HCT116 (cell line): Measurements from ENCODE around the gene NRP1. TPM values are rescaled to one million over a fixed set of nuclear protein-coding genes. Genes with fewer than 3 reads are reported as not detected.

Source experiments
- ATAC-seq: fragments of 200-7000 bp; cut with Tn5 transposase; 2 replicates; pipeline ENCODE4 v1.9.1; 2020; ENCODE audit warnings: mild to moderate bottlenecking, moderate library complexity
- BruUV-seq: library from RNA; stranded (reverse); fragments of 400-500 nt; replicated peaks from 2 replicates; lab custom pipeline; 2021; lab: Mats Ljungman, UMichigan
- CTCF ChIA-PET: fragments of 300-600 bp; sonication (Branson Sonifier 250); formaldehyde crosslinking; loops from one replicate; lab custom pipeline; 2021; ENCODE audit warnings: antibody characterized with exemption; lab: Charles Lee
- POLR2A ChIA-PET: fragments of 300-600, 350-600 bp; sonication (Branson Sonifier 250); formaldehyde crosslinking; loops from one replicate; lab custom pipeline; 2021; ENCODE audit warnings: antibody characterized with exemption; lab: Charles Lee
- RAD21 ChIA-PET, 2 experiments: fragments of 300-600 bp; sonication (Branson Sonifier 250); formaldehyde crosslinking; loops; one replicate each; lab custom pipeline; 2023; ENCODE audit warnings: low total read pairs in 2 of 2; ENCODE audit not compliant: uncharacterized antibody in 2 of 2, unreplicated experiment in 2 of 2, low non-redundant PET in 1 of 2; lab: Charles Lee
- DNase-seq: peaks from one replicate; pipeline ENCODE4 v3.0.0-alpha.2; 2010; ENCODE audit warnings: low read depth, low spot score
- H2AFZ ChIP-seq: fragments of 200-600 bp; shearing (Covaris generic), sonication (generic); 2 replicates; pipeline ENCODE4 v1.6.1; 2017; ENCODE audit warnings: low read depth, mixed run types, mixed read lengths, antibody characterized with exemption, low read length; ENCODE audit not compliant: poor library complexity, severe bottlenecking
- H3K27ac ChIP-seq: 2 replicates; pipeline ENCODE4 v1.5.1; 2012; ENCODE audit warnings: low read depth, low read length
- H3K27me3 ChIP-seq: fragments of 200-600 bp; sonication (generic); 2 replicates; pipeline ENCODE4 v1.6.1; 2016; ENCODE audit warnings: mixed run types, low read length, mixed read lengths; ENCODE audit not compliant: insufficient read depth
- H3K36me3 ChIP-seq, 2 experiments: fragments of 200-500 bp in 1 of 2; fragments of 200-600 bp in 1 of 2; sonication (Bioruptor generic) in 1 of 2; sonication (generic) in 1 of 2; 2 replicates each; pipeline versions ENCODE4 v1.5.1 to v1.6.1; 2014 to 2016; ENCODE audit warnings: low read length in 2 of 2, inconsistent platforms in 1 of 2, mixed read lengths in 1 of 2, mixed run types in 1 of 2; ENCODE audit not compliant: insufficient read depth in 2 of 2, control insufficient read depth in 1 of 2
- H3K4me1 ChIP-seq, 2 experiments: fragments of 200-600 bp in 1 of 2; sonication (generic) in 1 of 2; 2 replicates each; pipeline versions ENCODE4 v1.5.1 to v1.6.1; 2012 to 2017; ENCODE audit warnings: low read length in 2 of 2, inconsistent platforms in 1 of 2, mild to moderate bottlenecking in 1 of 2, mixed read lengths in 1 of 2, mixed run types in 1 of 2, moderate library complexity in 1 of 2; ENCODE audit not compliant: insufficient read depth in 2 of 2, control insufficient read depth in 1 of 2
- H3K4me2 ChIP-seq: fragments of 200-600 bp; sonication (generic); 2 replicates; pipeline ENCODE4 v1.6.1; 2017; ENCODE audit warnings: mixed run types, low read length, mixed read lengths
- H3K4me3 ChIP-seq, 2 experiments: fragments of 200-600 bp in 1 of 2; sonication (generic) in 1 of 2; replicated peaks in 1 of 2; 2 replicates each; pipeline ENCODE4 v1.5.1; 2011 to 2016; ENCODE audit warnings: low read length in 2 of 2, control low read depth in 1 of 2, low read depth in 1 of 2, mild to moderate bottlenecking in 1 of 2, mixed read lengths in 1 of 2, mixed run types in 1 of 2
- H3K79me2 ChIP-seq: fragments of 200-600 bp; sonication (generic); 2 replicates; pipeline ENCODE4 v1.6.1; 2017; ENCODE audit warnings: mild to moderate bottlenecking, mixed run types, low read length, moderate library complexity, mixed read lengths; ENCODE audit not compliant: insufficient read depth
- H3K9ac ChIP-seq: fragments of 200-600 bp; sonication (generic); 2 replicates; pipeline ENCODE4 v1.6.1; 2016; ENCODE audit warnings: low read length, mixed read lengths
- H3K9me2 ChIP-seq: fragments of 200-600 bp; sonication (generic), shearing (Covaris generic); 2 replicates; pipeline ENCODE4 v1.6.1; 2017; ENCODE audit warnings: mixed run types, mild to moderate bottlenecking, moderate library complexity; ENCODE audit not compliant: insufficient read depth
- H3K9me3 ChIP-seq, 2 experiments: fragments of 200-500 bp in 1 of 2; fragments of 200-600 bp in 1 of 2; sonication (Bioruptor generic) in 1 of 2; sonication (generic) in 1 of 2; 2 replicates each; pipeline ENCODE4 v1.6.1; 2014 to 2017; ENCODE audit warnings: low read length in 2 of 2, mixed read lengths in 2 of 2, inconsistent platforms in 1 of 2, low read depth in 1 of 2, mild to moderate bottlenecking in 1 of 2, mixed run types in 1 of 2, moderate library complexity in 1 of 2; ENCODE audit not compliant: control insufficient read depth in 1 of 2, insufficient read depth in 1 of 2
- H4K20me1 ChIP-seq: fragments of 200-600 bp; sonication (generic), shearing (Covaris generic); 2 replicates; pipeline ENCODE4 v1.6.1; 2017; ENCODE audit warnings: mixed run types, mild to moderate bottlenecking, moderate library complexity; ENCODE audit not compliant: insufficient read depth
- ATF3 ChIP-seq: IDR thresholded peaks from 2 replicates; pipeline ENCODE4 v1.6.1; 2012
- CBX3 ChIP-seq: IDR thresholded peaks from 2 replicates; pipeline ENCODE4 v1.6.1; 2012; ENCODE audit warnings: low read depth
- EZH2 ChIP-seq: fragments of 200-600 bp; sonication (generic); IDR thresholded peaks from 2 replicates; pipeline ENCODE4 v1.6.1; 2017; ENCODE audit warnings: antibody characterized with exemption, mixed run types
- EZH2phosphoT487 ChIP-seq: fragments of 200-600 bp; IDR thresholded peaks from 2 replicates; pipeline ENCODE4 v1.6.1; 2018; ENCODE audit warnings: antibody characterized with exemption, borderline replicate concordance
- FOSL1 ChIP-seq: IDR thresholded peaks from 2 replicates; pipeline ENCODE4 v1.6.1; 2012; ENCODE audit warnings: low read depth
- MAX ChIP-seq: IDR thresholded peaks from 2 replicates; pipeline ENCODE4 v1.6.1; 2012
- SIN3A ChIP-seq: IDR thresholded peaks from 2 replicates; pipeline ENCODE4 v1.6.1; 2012; ENCODE audit warnings: low read depth
- TCF7L2 ChIP-seq: IDR thresholded peaks from 2 replicates; pipeline ENCODE4 v1.7.0; 2011; ENCODE audit warnings: borderline replicate concordance, inconsistent platforms; ENCODE audit not compliant: insufficient read depth, insufficient read length; ENCODE audit errors: extremely low read depth
- YY1 ChIP-seq: IDR thresholded peaks from 2 replicates; pipeline ENCODE4 v1.6.1; 2011; ENCODE audit warnings: low read length, low read depth, moderate library complexity, mild to moderate bottlenecking; ENCODE audit not compliant: insufficient replicate concordance; ENCODE audit errors: extremely low read depth
- ZFX ChIP-seq: fragments of 450-650 bp; IDR thresholded peaks from 2 replicates; pipeline ENCODE4 v1.6.1; 2017
- intact Hi-C: fragments of 100-400 bp; cut with micrococcal nuclease; formaldehyde crosslinking; loops from 2 replicates; pipeline ENCODE4 v1.10.0; 2022
- total RNA-seq: library from RNA; stranded (reverse); gene quantifications from one replicate; pipeline ENCODE4 v1.2.1, GENCODE V29; 2021; ENCODE audit not compliant: unreplicated experiment

The NRP1 gene
- total RNA-seq, 1 experiment from 2014 or later: 3.8 TPM

- intact Hi-C loops: no loop called here
- POLR2A ChIA-PET: no interaction called here
Measured at GRCh38 chr10:33277135-33277536, 57.3 kb downstream of the NRP1 start.

GRCh38 chr10:33276282-33276923 is 58.1 kb downstream of the NRP1 start:
- H3K27me3 ChIP-seq: no peaks in the 10 kb centered on the region
- H3K36me3 ChIP-seq: no peaks in the 10 kb centered on the region
- H3K4me1 ChIP-seq: peaks cover 8 to 9% of the 10 kb centered on the region in 2 experiments; a peak in 3 of 4 replicates
- H4K20me1 ChIP-seq: no peaks in the 10 kb centered on the region
- H3K9me2 ChIP-seq: no peaks in the 10 kb centered on the region
- no TSS peak for BruUV-seq
- ATAC-seq (no peak), DNase-seq (no peak)
- no peak overlapping the region for H3K9ac ChIP-seq
- H3K79me2 ChIP-seq: no peaks in the 10 kb centered on the region
- no peak overlapping the region for H3K27ac ChIP-seq
- ChIA-PET RAD21 (no interaction called here), POLR2A (no interaction called here), CTCF (interaction anchor here (1.1 kb wide), 1 partner anchor 15 kb away, joined by 3 read pairs; no protein-coding TSS in a partner anchor)
- intact Hi-C loops: no loop called here
- no peak overlapping the region for H3K4me3 ChIP-seq
- no peaks in the 10 kb centered on the region for H3K9me3 ChIP-seq
- no peak for TF ChIP-seq CBX3
- TF ChIP-seq, all 23 proteins: peak for 0
- H2AFZ ChIP-seq: no peak overlapping the region
- H3K4me2 ChIP-seq: no peak overlapping the region

More at GRCh38 chr10:33277135-33277536, 57.3 kb downstream of the NRP1 start:
- Histone ChIP-seq H2AFZ (no peak overlapping the region), H3K27me3 (no peaks in the 10 kb centered on the region), H3K4me3 (no peak overlapping the region), H4K20me1 (no peaks in the 10 kb centered on the region), H3K79me2 (no peaks in the 10 kb centered on the region), H3K36me3 (no peaks in the 10 kb centered on the region), H3K27ac (no peak overlapping the region), H3K9ac (no peak overlapping the region), H3K9me3 (no peaks in the 10 kb centered on the region), H3K4me1 (peaks cover 8 to 9% of the 10 kb centered on the region in 2 experiments; a peak in 3 of 4 replicates)
- no peak for DNase-seq
- CTCF ChIA-PET: interaction anchor here (1.1 kb wide), 1 partner anchor 14 kb away, joined by 3 read pairs; no protein-coding TSS in a partner anchor
- ATAC-seq: no peak
- TF ChIP-seq SIN3A (no peak), EZH2phosphoT487 (no peak), YY1 (no peak), EZH2 (no peak), TCF7L2 (no peak), FOSL1 (no peak), MAX (no peak), ZFX (no peak), ATF3 (no peak)
- TF ChIP-seq, all 23 proteins: peak for 0
- no TSS peak for BruUV-seq
- RAD21 ChIA-PET: no interaction called here
- Histone ChIP-seq H3K4me2 (no peak overlapping the region), H3K9me2 (no peaks in the 10 kb centered on the region)
